Pancreas (tissue), 10 donors: ENCODE data around the gene PRR5L. TPM values are rescaled to one million over a fixed set of nuclear protein-coding genes. Genes with fewer than 3 reads are reported as not detected.

Experiments
- ATAC-seq, 4 donors: fragments of 200-7000 bp; cut with Tn5 transposase; one replicate each; pipeline versions ENCODE4 v1.8.0 to v1.9.1; 2020; ENCODE audit warnings: mild to moderate bottlenecking in 4 of 4, moderate library complexity in 4 of 4
- DNase-seq, 6 donors: peaks; one replicate each; pipeline ENCODE4 v3.0.0-alpha.2; 2020
- FAIRE-seq: peaks from 2 replicates; lab custom pipeline; 2012; peaks lifted over from hg19 to GRCh38; lab: Jason Lieb, UNC
- H3K27ac ChIP-seq, 4 donors: fragments of 200-600 bp; sonication (generic); 1 replicate in 3 of 4; 2 replicates in 1 of 4; pipeline versions ENCODE4 v1.5.0 to v1.8.0; 2020
- H3K27me3 ChIP-seq, 4 donors: fragments of 200-600 bp; one replicate each; pipeline ENCODE4 v1.8.0; 2021
- H3K36me3 ChIP-seq, 3 donors: fragments of 200-600 bp; sonication (generic) in 1 of 3; one replicate each; pipeline versions ENCODE4 v1.5.0 to v1.8.0; 2020 to 2021
- H3K4me1 ChIP-seq, 3 donors: fragments of 200-600 bp; one replicate each; pipeline ENCODE4 v1.8.0; 2021
- H3K4me3 ChIP-seq, 4 donors: fragments of 200-600 bp; sonication (generic) in 2 of 4; one replicate each; pipeline versions ENCODE4 v1.5.0 to v1.8.0; 2020 to 2021
- H3K9me3 ChIP-seq, 4 donors: fragments of 200-600 bp; one replicate each; pipeline ENCODE4 v1.8.0; 2021
- CTCF ChIP-seq, 4 donors: fragments of 200-600 bp; sonication (generic) in 3 of 4; IDR thresholded peaks; one replicate each; pipeline versions ENCODE4 v1.5.0 to v1.8.0; 2021; ENCODE audit warnings: antibody characterized with exemption in 4 of 4
- WGBS, 2 donors: extraction: QIAGEN DNeasy Blood & Tissue Kit; methylation state at CpG; one replicate each; pipeline ENCODE4 v1.1.7; 2013; 5-methylcytosine and 5-hydroxymethylcytosine counted together
- intact Hi-C, 3 donors: fragments of 100-400 bp; cut with DNase I; formaldehyde crosslinking; loops; one replicate each; pipeline versions ENCODE4 v1.11.1 to v1.14.2; 2022
- polyA plus RNA-seq, 2 donors: library from polyadenylated mRNA; stranded (reverse); fragments of 200-250 nt; gene quantifications; one replicate each; pipeline ENCODE4 v1.2.3, GENCODE V29; 2013
- total RNA-seq, 6 donors: library from RNA; stranded (reverse); fragmentation: NEBNext Ultra II Directional in 4 of 6; extraction: Animal tissue kit (Norgen Biotek cat#: 25700) in 4 of 6; gene quantifications; one replicate each; pipeline versions ENCODE4 v1.2.1 to v1.2.4, GENCODE V29; 2021 to 2023
- donor health status: healthy with polysubstance abuse.
- donor health status: DM: no; HTN: no; CAD: no; lungs with moderate emphysema.
- donor health status: DM: no; HTN: no; CAD: no.
- donor health status: control.
- donor health status: control.
- donor health status: Bipolar disorder and iron deficiency.
- donor health status: DM: yes; HTN: yes; CAD: no.
- donor health status: DM: no; HTN: no; CAD: no.
- donor health status: DM: no; HTN: no; CAD: no.
- donor health status: DM: yes; HTN: yes; CAD: no.

PRR5L gene
- total and polyA plus RNA-seq, 8 donors: 1.3 to 9.0 (median 2.2) TPM

- 47 to 49% methylated on average over 5 of the region's 5 CpGs for WGBS, 2 donors
- no peaks in the 10 kb centered on the region for H3K27me3 ChIP-seq
- intact Hi-C loops: loop anchor here in 1 of 3 donors (10.0 kb wide), 1 partner anchor 175 kb away; the partner anchor contains the start of gene PRR5L
- no peaks in the 10 kb centered on the region for H3K36me3 ChIP-seq
- ATAC-seq: peak in 3 of 4 donors; percentile 57 to 78 (median 60)
- H3K27ac ChIP-seq: peak overlapping the region in 2 of 4 donors; percentile 30 to 34
- H3K4me3 ChIP-seq: no peak overlapping the region
- H3K9me3 ChIP-seq: no peaks in the 10 kb centered on the region
- no peak for DNase-seq
- no peak for TF ChIP-seq CTCF (IDR thresholded peaks at IDR 0.05)
- FAIRE-seq: no peak
- peaks cover 0 to 4% (median 0%) of the 10 kb centered on the region in 3 donors for H3K4me1 ChIP-seq
Measured at GRCh38 chr11:36469881-36470802, 174.1 kb downstream of the PRR5L start.

DNA sequence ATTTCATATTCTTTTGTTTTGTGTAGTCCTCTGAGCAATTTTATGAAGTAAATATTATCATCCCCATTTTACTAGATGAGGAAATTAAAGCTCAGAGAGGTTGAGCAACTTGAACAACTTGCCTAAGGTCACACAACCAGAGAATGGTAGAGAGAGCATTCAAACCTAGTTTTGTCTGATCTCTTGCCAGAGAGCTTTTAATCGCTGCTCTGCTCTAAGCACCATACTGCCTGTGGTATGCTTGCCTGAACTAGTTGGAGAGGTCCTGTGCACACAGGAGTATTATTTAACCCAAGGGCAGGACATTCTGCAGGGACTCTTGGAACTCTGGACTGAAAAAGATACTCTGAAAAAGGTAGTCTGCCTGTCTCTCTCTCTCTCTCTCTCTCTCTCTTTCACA lies 175.5 kb downstream of the PRR5L start:
- H3K27ac ChIP-seq: no peak overlapping the region
- ATAC-seq: no peak
- WGBS, 2 donors: 83 to 84% methylated on average over 1 of the region's 1 CpG
- peaks cover 0 to 4% (median 0%) of the 10 kb centered on the region in 3 donors for H3K4me1 ChIP-seq
- intact Hi-C loops: loop anchor here in 1 of 3 donors (10.0 kb wide), 1 partner anchor 177 kb away; the partner anchor contains the start of gene PRR5L
- H3K36me3 ChIP-seq: no peaks in the 10 kb centered on the region
- no peaks in the 10 kb centered on the region for H3K27me3 ChIP-seq
- no peak for TF ChIP-seq CTCF (IDR thresholded peaks at IDR 0.05)
- H3K9me3 ChIP-seq: no peaks in the 10 kb centered on the region
- no peak for DNase-seq
- no peak for FAIRE-seq
- H3K4me3 ChIP-seq: no peak overlapping the region

DNA sequence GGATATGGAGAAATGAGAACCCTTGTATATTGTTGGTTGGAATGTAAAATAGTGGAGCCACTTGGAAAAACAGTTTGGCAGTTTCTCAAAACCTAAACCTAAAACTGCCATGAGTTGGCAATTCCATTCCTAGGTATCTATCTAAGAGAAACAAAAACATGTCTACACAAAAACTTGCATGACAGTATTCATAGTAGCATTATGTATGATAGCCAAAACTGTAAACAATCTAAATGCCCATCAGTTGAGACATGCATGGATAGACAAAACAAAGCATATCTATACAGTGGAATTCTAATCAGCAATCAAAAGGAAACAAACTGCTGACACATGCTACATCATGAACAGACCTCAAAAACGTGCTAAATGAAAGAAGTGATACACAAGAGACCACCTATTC lies 179.1 kb downstream of the PRR5L start:
- H3K27ac ChIP-seq: no peak overlapping the region
- H3K9me3 ChIP-seq: no peaks in the 10 kb centered on the region
- DNase-seq (no peak), FAIRE-seq (no peak), ATAC-seq (no peak)
- intact Hi-C loops: loop anchor here in 1 of 3 donors (10.0 kb wide), 1 partner anchor 180 kb away; the partner anchor contains the start of gene PRR5L
- no peaks in the 10 kb centered on the region for H3K27me3 ChIP-seq
- H3K4me3 ChIP-seq: no peak overlapping the region
- TF ChIP-seq CTCF (IDR thresholded peaks at IDR 0.05): no peak
- no peaks in the 10 kb centered on the region for H3K4me1 ChIP-seq
- WGBS, 2 donors: 55 to 62% methylated on average over 1 of the region's 1 CpG
- no peaks in the 10 kb centered on the region for H3K36me3 ChIP-seq

DNA sequence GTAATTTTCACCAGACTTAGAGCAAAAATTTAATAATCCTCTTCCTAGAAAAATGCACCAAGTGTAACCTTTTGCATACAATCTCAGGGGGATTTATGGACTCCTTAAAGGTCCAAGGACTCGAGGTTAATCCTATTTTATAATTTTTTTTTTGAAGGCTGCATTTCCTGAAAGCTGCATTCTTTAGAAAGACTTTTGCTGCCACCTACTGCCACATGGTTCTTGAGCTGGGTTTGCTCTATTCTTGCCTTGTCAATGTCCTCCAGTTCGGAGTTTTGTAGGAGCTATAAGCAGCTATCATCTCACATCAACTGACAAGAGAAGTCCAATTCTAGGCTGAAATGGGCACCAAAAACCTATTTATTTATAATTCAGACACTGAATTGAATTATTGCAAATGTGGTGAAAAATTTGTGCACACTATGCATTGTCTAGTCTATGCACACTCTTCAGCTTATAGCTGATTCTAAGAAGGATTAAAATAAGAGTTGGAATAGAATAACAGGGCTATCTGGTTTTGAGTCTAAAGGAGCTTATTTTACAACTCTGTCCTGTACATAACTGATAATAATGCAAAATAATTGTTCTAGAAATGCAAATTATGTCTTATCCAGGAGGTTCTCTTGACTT lies 182.7 kb downstream of the PRR5L start:
- FAIRE-seq (no peak), ATAC-seq (peak in 3 of 4 donors; percentile 81 to 83 (median 82)), DNase-seq (peak in 1 of 6 donors; percentile 35)
- no peak overlapping the region for H3K4me3 ChIP-seq
- peak in 2 of 4 donors; percentile 18 to 23 for TF ChIP-seq CTCF (IDR thresholded peaks at IDR 0.05)
- H3K36me3 ChIP-seq: no peaks in the 10 kb centered on the region
- H3K9me3 ChIP-seq: no peaks in the 10 kb centered on the region
- no peaks in the 10 kb centered on the region for H3K4me1 ChIP-seq
- H3K27ac ChIP-seq: no peak overlapping the region
- 30 to 34% methylated on average over 2 of the region's 2 CpGs for WGBS, 2 donors
- intact Hi-C loops: loop anchor here in 1 of 3 donors (10.0 kb wide), 1 partner anchor 184 kb away; the partner anchor contains the start of gene PRR5L
- no peaks in the 10 kb centered on the region for H3K27me3 ChIP-seq
